NCI-H2107 treated with DMSO at 0.1 percent for 48 hours (cell line): ENCODE data around the gene ZBTB17.

Experiments
- DNase-seq: peaks from one replicate; lab custom pipeline; 2025; ENCODE audit not compliant: unreplicated experiment; lab: John Stamatoyannopoulos, UW

ZBTB17 gene

GRCh38 chr1:15961492-15961891, 14.4 kb downstream of the ZBTB17 start:
- DNase-seq, result no peak

DNA sequence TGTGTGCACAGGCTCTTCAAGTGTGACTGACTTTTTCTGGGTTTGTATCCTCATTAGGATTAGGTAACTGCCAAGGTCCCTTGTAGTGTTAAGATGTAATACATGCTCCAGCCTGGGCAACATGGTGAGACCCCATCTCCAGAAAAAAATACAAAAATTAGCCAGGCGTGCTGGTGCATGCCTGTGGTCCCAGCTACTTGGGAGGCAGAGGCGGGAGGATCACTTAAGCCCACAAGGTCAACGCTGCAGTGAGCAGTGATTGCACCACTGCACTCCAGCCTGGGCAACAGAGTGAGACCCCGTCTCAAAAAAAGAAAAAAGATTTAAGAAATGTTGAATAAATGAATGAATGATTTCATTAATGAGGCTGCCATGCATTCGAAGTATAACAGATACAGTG, 15.1 kb downstream of the ZBTB17 start:
- no peak for DNase-seq

DNA sequence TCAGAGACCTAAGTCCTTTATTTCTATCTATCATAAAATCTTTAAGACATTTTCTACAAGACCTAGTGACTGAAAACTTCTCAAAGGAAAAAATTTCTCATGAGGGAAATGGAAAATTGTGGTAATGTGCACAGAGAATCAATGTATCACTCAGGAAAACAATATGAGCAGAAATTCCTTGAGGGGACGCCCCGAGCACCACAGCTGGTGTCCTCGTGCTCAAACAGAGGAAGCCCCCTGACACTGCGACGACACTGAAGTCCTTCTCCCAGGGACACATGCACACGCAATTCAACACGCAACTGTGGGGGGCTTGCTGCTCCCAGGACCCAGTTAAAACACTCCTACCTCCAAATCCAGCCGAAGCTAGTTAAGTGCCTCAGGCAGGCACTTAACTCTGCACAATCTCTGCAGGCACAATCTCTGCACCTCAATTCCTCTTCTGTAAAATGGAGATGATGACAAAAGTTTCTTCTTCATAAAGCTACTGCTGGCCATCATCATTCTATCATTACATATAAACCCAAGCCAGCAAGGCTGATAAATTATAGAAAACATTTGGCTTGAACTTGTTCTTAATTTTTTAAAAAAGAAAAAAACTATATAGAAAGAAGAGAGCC, 16.0 kb downstream of the ZBTB17 start:
- DNase-seq, result no peak

DNA sequence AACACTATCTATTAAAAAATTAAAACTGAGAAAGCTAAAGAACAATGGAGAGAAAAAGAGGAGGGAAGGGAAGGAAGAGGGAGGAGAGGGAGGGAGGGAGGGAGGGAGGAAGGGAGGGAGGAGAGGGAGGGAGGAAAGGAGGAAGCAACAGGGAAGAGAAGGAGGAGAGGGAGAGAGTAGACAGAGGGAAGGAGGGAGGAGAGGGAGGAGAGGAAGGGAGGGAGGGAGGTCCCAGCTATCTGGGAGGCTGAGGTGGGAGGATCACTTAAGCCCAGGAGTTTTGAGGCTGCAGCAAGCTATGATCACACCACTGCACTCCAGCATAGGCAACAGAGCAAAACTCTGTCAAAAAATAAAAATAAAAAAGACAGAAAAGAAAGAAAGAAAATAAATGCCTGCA, 16.5 kb downstream of the ZBTB17 start:
- no peak for DNase-seq

DNA sequence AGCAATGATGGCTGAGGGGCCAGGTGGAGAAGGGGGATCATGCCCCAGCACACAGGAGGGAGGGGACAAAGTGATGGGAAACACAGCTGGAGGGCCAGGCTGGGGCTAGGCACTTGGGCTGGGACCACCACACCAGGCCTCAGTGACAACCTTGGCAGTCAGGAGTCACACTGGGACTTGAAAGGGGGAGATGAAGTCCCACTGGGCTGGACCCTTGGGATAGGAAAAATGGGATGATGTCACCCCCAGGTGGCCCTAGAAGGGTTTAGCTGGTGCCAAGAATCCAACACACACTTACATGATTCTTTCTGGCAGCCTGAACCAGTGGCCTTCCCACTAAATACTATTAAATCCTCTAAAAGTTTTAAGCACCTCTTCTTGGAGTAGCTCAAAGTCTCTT, 17.1 kb downstream of the ZBTB17 start:
- DNase-seq, result no peak

GRCh38 chr1:15958111-15958510, 17.8 kb downstream of the ZBTB17 start:
- DNase-seq, result no peak

DNA sequence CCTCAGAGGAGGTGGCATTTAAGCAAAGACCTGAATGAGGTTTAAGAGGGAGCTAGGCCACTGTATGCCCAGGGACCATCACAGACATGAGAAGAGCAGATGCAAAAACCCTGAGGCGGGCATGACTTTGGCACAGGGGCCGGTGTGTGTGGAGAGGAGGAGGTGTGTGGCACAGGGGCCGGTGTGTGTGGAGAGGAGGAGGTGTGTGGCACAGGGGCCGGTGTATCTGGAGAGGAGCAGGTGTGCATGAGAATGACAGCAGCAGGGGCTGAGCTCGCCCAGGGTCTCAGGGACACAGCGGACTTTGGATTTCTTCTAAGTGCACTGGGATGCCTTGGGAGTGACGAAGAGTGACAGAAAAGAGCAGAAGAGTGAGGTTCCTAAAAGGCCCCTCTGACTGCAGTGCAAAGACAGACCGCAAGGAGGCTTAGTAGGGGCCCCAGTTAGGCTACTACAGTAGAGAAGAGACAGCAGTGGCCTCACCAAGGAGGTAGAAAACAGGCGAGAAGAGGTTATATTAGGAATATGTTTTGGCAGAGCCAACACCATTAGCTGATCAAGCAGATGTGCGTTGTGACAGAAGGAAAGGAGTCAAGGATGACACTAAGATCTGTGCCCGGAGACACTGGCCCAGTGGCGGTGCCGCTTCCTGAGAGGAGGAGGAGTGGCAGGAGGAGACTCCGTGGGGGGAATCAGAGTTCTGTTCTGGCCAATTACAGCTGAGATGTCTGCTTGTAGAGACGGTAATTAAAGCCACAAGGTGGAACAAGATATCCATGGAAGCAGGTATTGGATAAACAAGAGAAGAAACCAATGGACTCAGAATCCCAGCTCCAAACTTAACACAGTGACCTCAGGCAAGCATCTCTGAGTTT, 18.4 kb downstream of the ZBTB17 start:
- no peak for DNase-seq

DNA sequence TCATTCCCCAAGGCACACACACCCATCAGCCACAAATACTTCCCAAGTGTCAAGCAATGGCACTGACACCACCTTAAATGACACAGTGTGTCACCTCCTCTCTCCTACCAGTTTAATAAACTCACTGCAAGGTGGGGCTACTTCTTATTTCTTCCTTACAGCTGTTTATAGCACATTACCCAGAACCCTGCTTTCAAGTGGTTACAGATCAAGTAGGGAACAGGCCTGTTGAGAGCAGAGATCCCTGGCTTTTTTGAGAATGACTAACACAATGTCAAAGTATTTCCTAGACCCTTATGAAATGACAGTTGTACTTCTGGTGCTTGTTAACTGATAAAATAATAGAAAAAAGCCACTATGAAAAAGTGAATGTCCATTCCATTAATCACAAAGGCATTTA, 19.8 kb downstream of the ZBTB17 start:
- DNase-seq, result no peak

- no peak for DNase-seq
Measured at GRCh38 chr1:15955552-15955951, 20.3 kb downstream of the ZBTB17 start.

- DNase-seq, result no peak
Measured at GRCh38 chr1:15954316-15954715, 21.6 kb downstream of the ZBTB17 start.

GRCh38 chr1:15953791-15954241, 22.1 kb downstream of the ZBTB17 start:
- peak; percentile 99 for DNase-seq

DNA sequence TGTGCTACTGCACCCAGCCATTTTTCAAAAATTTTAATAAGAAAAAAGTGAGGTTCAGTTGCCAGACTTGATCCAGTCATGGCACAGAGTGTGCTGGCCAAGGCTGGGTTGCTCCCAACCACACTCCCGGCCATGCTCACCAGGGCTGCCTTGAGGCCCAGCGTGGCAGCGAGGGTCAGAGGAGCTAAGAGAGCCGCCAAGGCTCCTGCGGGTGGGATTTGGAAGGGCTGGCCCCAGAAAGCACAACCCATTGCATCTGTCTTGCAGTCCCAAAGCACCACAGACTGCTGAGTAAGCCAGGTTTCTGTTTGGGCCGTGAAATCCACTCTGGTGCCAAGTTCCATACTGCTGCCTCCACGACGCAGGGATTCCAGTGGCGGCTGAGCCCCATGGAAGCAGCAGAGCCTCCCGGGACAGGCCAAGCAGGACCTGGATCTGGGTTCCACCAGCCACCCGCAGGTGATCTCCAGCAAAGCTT, 22.6 kb downstream of the ZBTB17 start:
- no peak for DNase-seq

GRCh38 chr1:15952317-15953258, 23.3 kb downstream of the ZBTB17 start:
- no peak for DNase-seq

DNA sequence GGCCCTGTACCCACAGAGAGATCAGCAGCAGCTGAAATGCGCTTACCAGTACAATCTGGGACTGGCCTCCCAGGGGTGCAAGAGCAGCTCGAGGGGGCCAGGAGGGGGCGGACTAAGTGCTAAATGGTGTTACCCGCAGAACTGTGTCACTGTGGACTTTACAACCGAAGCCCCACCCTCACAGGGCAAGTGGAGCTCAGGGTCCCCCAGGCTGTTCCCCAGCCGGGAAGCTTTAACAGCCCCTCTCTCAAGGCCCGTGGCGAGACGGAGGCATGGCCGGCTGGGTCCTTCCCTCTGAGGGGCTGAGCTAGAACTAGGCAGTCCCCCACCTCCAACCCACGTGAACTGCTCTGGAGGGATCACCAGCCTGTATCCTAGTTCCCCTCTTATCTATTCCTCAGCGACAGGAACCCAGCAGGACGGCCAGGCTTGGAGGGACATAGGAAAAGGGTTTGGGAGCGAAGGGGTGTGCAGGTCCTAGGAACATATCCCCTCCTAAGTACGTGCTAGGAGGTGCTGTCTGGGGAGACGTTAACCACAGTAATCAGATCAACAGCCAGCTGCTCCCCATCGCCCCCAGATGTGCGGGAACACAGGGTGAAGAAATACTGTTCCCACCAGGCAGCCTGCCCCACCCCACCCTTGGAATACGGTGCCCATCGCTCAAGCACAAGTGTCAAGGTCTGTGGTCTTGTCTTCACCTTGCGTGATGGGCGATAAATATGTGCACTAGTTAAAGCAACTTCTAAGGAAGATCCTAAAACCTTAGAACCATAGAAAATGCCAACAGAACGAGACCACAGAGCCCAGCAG, 24.4 kb downstream of the ZBTB17 start:
- no peak for DNase-seq

DNA sequence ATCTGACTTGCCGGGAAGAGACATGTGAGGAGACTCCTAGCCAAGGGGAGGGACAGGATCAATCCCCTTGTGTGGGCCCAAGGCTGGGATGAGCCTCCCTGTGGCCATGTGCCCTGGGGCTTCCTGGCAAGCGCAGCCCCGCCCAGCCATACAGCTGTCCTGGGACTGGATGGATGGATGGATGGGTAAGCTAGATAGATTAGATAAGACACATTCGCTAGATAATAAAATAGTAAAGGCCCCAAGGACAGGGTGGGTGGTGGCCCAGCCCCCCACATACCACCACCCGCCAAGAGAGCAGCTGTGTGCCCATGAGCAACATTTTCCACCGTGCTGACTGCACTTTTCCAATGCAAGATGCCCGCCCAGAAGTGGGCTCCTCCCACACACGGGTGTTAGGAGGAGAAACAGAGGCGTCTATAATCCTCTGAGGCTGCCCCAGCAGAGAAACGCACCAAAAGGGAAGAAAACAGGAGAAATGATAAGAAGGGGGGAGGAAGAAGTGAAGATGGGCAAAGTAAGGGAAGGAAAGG, 25.1 kb downstream of the ZBTB17 start:
- DNase-seq, result no peak

DNA sequence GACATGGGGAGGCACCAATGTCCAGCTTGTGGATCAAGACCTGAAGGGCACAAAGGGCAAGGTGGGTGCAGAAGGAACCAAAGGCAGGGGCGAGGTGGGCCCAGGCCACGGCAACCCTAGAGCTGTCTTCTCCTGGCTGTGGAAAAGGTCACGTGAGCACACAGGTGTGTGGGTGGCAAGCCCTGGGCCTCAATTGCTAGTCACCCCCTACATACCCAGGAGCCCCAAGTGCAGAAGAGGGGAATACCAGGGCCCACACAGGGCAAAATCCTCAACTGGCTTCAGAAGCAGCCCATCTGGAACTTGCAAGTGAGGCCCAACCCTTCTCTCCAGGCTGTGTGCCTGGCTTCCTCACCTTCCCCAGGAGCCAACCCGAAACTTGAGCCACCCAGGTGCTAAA, 25.6 kb downstream of the ZBTB17 start:
- no peak for DNase-seq

- no peak for DNase-seq
Measured at GRCh38 chr1:15949453-15950245, 26.3 kb downstream of the ZBTB17 start.

- DNase-seq, result no peak
Measured at GRCh38 chr1:15948595-15949452, 27.1 kb downstream of the ZBTB17 start.
